K562 (cell line): ENCODE results near the gene KPNA4. TPM values are rescaled to one million over a fixed set of nuclear protein-coding genes. Genes with fewer than 3 reads are reported as not detected.

ENCODE experiments used
- ATAC-seq: fragments of 200-7000 bp; cut with Tn5 transposase; 3 replicates; pipeline ENCODE4 v1.9.1; 2020; ENCODE audit warnings: moderate library complexity
- BruUV-seq: library from RNA; stranded (reverse); fragments of 400-500 nt; replicated peaks from 2 replicates; lab custom pipeline; 2021; lab: Mats Ljungman, UMichigan
- CTCF ChIA-PET: fragments of 300-600 bp; formaldehyde crosslinking; extraction: SDS; loops from one replicate; lab custom pipeline; 2021; ENCODE audit warnings: low intra/inter-chr PET ratio; lab: Yijun Ruan, JAX
- POLR2A ChIA-PET: fragments of 300-600, 350-650 bp; sonication (Branson Sonifier 250); formaldehyde crosslinking; extraction: SDS; loops from one replicate; lab custom pipeline; 2021; ENCODE audit warnings: antibody characterized with exemption, inconsistent platforms; lab: Yijun Ruan, JAX
- DNase-seq, 4 experiments: peaks; one replicate each; pipeline versions ENCODE4 v3.0.0 to v3.0.0-alpha.2; 2011 to 2018; ENCODE audit warnings: low spot score in 3 of 4, mixed read lengths in 3 of 4; ENCODE audit errors: extremely low read depth in 1 of 4
- FAIRE-seq: peaks from 2 replicates; lab custom pipeline; 2011; peaks lifted over from hg19 to GRCh38; lab: Jason Lieb, UNC
- H2AFZ ChIP-seq: 2 replicates; pipeline ENCODE4 v1.6.0; 2011; ENCODE audit warnings: low read depth, low read length, control low read depth, inconsistent platforms
- H3K27ac ChIP-seq: fragments of 200-600 bp; 3 replicates; pipeline ENCODE4 v1.8.0; 2011; ENCODE audit warnings: low read depth, mild to moderate bottlenecking, control low read depth, inconsistent platforms, low read length, moderate library complexity, mixed read lengths; ENCODE audit errors: extremely low read depth
- H3K27me3 ChIP-seq, 2 experiments: fragments of 300-600 bp in 1 of 2; 2 replicates in 1 of 2; 3 replicates in 1 of 2; pipeline versions ENCODE4 v1.6.0 to v1.8.0; 2011; ENCODE audit warnings: inconsistent platforms in 2 of 2, low read length in 2 of 2, mild to moderate bottlenecking in 1 of 2, mixed read lengths in 1 of 2, moderate library complexity in 1 of 2; ENCODE audit not compliant: control insufficient read depth in 2 of 2, insufficient read depth in 2 of 2
- H3K36me3 ChIP-seq: fragments of 300-600 bp; 3 replicates; pipeline ENCODE4 v1.8.0; 2011; ENCODE audit warnings: mild to moderate bottlenecking, low read length, inconsistent platforms; ENCODE audit not compliant: control insufficient read depth, insufficient read depth
- H3K4me1 ChIP-seq, 2 experiments: fragments of 200-600 bp in 1 of 2; replicated peaks in 1 of 2; 2 replicates in 1 of 2; 3 replicates in 1 of 2; pipeline versions ENCODE4 v1.5.1 to v1.8.0; 2011; ENCODE audit warnings: inconsistent platforms in 2 of 2, low read length in 2 of 2, mild to moderate bottlenecking in 1 of 2, mixed read lengths in 1 of 2, moderate library complexity in 1 of 2; ENCODE audit not compliant: control insufficient read depth in 2 of 2, insufficient read depth in 2 of 2
- H3K4me2 ChIP-seq: 2 replicates; pipeline ENCODE4 v1.6.1; 2011; ENCODE audit warnings: low read length, control low read depth, inconsistent platforms, mixed read lengths; ENCODE audit not compliant: insufficient read depth
- H3K4me3 ChIP-seq: fragments of 200-600 bp; sonication (generic), shearing (Covaris generic); 2 replicates; pipeline ENCODE4 v1.5.1; 2016; ENCODE audit warnings: control low read depth, inconsistent platforms
- H3K79me2 ChIP-seq: fragments of 200-600 bp; 3 replicates; pipeline ENCODE4 v1.8.0; 2011; ENCODE audit warnings: low read length, inconsistent platforms; ENCODE audit not compliant: control insufficient read depth, insufficient read depth
- H3K9ac ChIP-seq, 2 experiments: 2 replicates each; pipeline versions ENCODE4 v1.6.0 to v1.6.1; 2011; ENCODE audit warnings: low read depth in 2 of 2, low read length in 2 of 2, control low read depth in 1 of 2, inconsistent platforms in 1 of 2, mild to moderate bottlenecking in 1 of 2, mixed read lengths in 1 of 2; ENCODE audit not compliant: insufficient read depth in 1 of 2
- H3K9me1 ChIP-seq: one replicate; pipeline ENCODE4 v1.6.0; 2011; ENCODE audit warnings: inconsistent platforms, mild to moderate bottlenecking, low read length, moderate library complexity; ENCODE audit not compliant: control insufficient read depth, insufficient read depth
- H3K9me3 ChIP-seq: replicated peaks from 2 replicates; pipeline ENCODE4 v1.5.1; 2011; ENCODE audit warnings: low read depth, low read length, inconsistent platforms; ENCODE audit not compliant: control insufficient read depth, insufficient read depth
- H4K20me1 ChIP-seq: replicated peaks from 2 replicates; pipeline ENCODE4 v1.6.1; 2011; ENCODE audit warnings: low read length, inconsistent platforms, mixed read lengths; ENCODE audit not compliant: control insufficient read depth, insufficient read depth
- NFIX ChIP-seq: fragments of 250-450 bp; sonication (Bioruptor Pico); IDR thresholded peaks from 2 replicates; pipeline ENCODE4 v1.4.0; 2020; ENCODE audit warnings: low read depth, mild to moderate bottlenecking, moderate library complexity
- RBFOX2 ChIP-seq: fragments of 200-400 bp; formaldehyde crosslinking; IDR thresholded peaks from 2 replicates; pipeline ENCODE4 v1.6.1; 2017; ENCODE audit warnings: low read depth, mild to moderate bottlenecking, low read length, moderate library complexity
- SIN3A ChIP-seq, 2 experiments: fragments of 150-350 bp in 1 of 2; IDR thresholded peaks; 2 replicates each; pipeline ENCODE4 v1.6.1; 2011 to 2016; ENCODE audit warnings: borderline replicate concordance in 2 of 2, low read depth in 2 of 2, low read length in 2 of 2, mild to moderate bottlenecking in 2 of 2, moderate library complexity in 2 of 2; ENCODE audit not compliant: control insufficient read depth in 1 of 2
- SNIP1 ChIP-seq: fragments of 450-650 bp; IDR thresholded peaks from 2 replicates; pipeline ENCODE4 v1.7.1; 2017; ENCODE audit warnings: low read depth, mild to moderate bottlenecking
- SPI1 ChIP-seq: IDR thresholded peaks from 2 replicates; pipeline ENCODE4 v1.6.1; 2011; ENCODE audit warnings: low read depth, low read length, control low read depth, borderline replicate concordance
- ZNF197 ChIP-seq: fragments of 200-800 bp; sonication (Bioruptor generic); IDR thresholded peaks from 2 replicates; pipeline ENCODE4 v1.6.1; 2016; ENCODE audit warnings: low read depth, missing genetic modification characterization, missing compliant biosample characterization
- ZNF324 ChIP-seq: fragments of 250-450 bp; sonication (Bioruptor Pico); IDR thresholded peaks from 2 replicates; pipeline ENCODE4 v1.4.0; 2020; ENCODE audit warnings: mild to moderate bottlenecking
- WGBS: fragments of 100-300 bp; shearing (Covaris generic); methylation state at CpG from one replicate; pipeline ENCODE4 v1.1.6; 2016; ENCODE audit warnings: low coverage, mixed read lengths; ENCODE audit not compliant: insufficient coverage; ENCODE audit errors: missing lambda C conversion rate; 5-methylcytosine and 5-hydroxymethylcytosine counted together
- in situ Hi-C: fragments of 300-500 bp; cut with MboI; formaldehyde crosslinking; loops from 4 replicates; pipeline ENCODE4 v1.15.0; 2018; ENCODE audit warnings: inconsistent platforms, mixed read lengths
- intact Hi-C: fragments of 100-400 bp; cut with micrococcal nuclease; formaldehyde crosslinking; loops from 2 replicates; pipeline ENCODE4 v1.14.2; 2022
- polyA plus RNA-seq, 8 experiments: library from polyadenylated mRNA; depleted of rRNA in 4 of 8; stranded (reverse) in 5 of 8; unstranded in 3 of 8; fragments of >200 nt; fragmentation: Nextera tagmentation in 2 of 8; fragmentation: Illumina TruSeq in 1 of 8; extraction: Ambion mirVana in 2 of 8; extraction: Trizol in 1 of 8; gene quantifications; 2 replicates each; pipeline versions ENCODE4 v1.2.1 to v1.2.3, GENCODE V29; 2011 to 2014; ENCODE audit warnings: inconsistent platforms in 1 of 8, missing spikeins in 1 of 8
- total RNA-seq, 7 experiments: library from RNA; depleted of rRNA in 6 of 7; stranded (reverse); fragments of >200 nt in 6 of 7; fragmentation: Illumina TruSeq in 2 of 7; extraction: Trizol in 2 of 7; gene quantifications; 2 replicates each; pipeline versions ENCODE4 v1.2.1 to v1.2.3, GENCODE V29; 2011 to 2021; ENCODE audit warnings: low replicate concordance in 1 of 7
- TF ChIP-seq, protein P1 (sequence below): sonication (generic); formaldehyde crosslinking; IDR thresholded peaks from 2 replicates; pipeline ENCODE4 v1.8.0; 2022; ENCODE audit warnings: mild to moderate bottlenecking, missing genetic modification reagents
- TF ChIP-seq, protein P2 (sequence below): sonication (generic); formaldehyde crosslinking; IDR thresholded peaks from 2 replicates; pipeline ENCODE4 v1.8.1; 2023; ENCODE audit warnings: mild to moderate bottlenecking, missing genetic modification reagents
- TF ChIP-seq, protein P3 (sequence below): fragments of 250-450 bp; sonication (Bioruptor Pico); IDR thresholded peaks from 2 replicates; pipeline ENCODE4 v1.8.0; 2022; ENCODE audit warnings: moderate library complexity, mild to moderate bottlenecking, inconsistent platforms

The KPNA4 gene
- total and polyA plus RNA-seq, 9 of the 15 experiments (the other 6 are each of a cell fraction or from before 2014, with no cell fraction given): 13.9 to 66.6 (median 34.5) TPM

DNA sequence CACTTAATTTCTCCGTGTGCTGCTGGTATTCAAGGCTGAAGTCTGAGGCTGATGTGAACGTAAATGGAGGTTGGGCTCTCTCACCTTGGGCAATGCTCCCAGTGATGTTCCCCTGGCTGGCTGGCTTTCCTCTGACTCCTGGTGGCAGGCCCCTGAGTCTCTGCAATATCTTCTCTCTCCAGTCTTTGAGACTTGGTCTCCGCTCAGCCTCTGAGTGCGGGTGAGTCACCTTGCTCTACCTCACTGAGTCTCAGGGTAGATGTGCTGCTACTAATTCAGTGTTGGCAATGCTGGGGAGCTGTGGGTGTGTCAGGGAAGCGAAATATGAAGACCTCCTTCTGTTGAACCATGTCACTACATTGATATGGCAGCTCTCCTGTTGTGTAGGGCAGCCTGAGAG is 84.4 kb downstream of the KPNA4 start (continued):
- TF ChIP-seq, protein P1, sequence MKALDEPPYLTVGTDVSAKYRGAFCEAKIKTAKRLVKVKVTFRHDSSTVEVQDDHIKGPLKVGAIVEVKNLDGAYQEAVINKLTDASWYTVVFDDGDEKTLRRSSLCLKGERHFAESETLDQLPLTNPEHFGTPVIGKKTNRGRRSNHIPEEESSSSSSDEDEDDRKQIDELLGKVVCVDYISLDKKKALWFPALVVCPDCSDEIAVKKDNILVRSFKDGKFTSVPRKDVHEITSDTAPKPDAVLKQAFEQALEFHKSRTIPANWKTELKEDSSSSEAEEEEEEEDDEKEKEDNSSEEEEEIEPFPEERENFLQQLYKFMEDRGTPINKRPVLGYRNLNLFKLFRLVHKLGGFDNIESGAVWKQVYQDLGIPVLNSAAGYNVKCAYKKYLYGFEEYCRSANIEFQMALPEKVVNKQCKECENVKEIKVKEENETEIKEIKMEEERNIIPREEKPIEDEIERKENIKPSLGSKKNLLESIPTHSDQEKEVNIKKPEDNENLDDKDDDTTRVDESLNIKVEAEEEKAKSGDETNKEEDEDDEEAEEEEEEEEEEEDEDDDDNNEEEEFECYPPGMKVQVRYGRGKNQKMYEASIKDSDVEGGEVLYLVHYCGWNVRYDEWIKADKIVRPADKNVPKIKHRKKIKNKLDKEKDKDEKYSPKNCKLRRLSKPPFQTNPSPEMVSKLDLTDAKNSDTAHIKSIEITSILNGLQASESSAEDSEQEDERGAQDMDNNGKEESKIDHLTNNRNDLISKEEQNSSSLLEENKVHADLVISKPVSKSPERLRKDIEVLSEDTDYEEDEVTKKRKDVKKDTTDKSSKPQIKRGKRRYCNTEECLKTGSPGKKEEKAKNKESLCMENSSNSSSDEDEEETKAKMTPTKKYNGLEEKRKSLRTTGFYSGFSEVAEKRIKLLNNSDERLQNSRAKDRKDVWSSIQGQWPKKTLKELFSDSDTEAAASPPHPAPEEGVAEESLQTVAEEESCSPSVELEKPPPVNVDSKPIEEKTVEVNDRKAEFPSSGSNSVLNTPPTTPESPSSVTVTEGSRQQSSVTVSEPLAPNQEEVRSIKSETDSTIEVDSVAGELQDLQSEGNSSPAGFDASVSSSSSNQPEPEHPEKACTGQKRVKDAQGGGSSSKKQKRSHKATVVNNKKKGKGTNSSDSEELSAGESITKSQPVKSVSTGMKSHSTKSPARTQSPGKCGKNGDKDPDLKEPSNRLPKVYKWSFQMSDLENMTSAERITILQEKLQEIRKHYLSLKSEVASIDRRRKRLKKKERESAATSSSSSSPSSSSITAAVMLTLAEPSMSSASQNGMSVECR (CRISPR knock-in tag): no peak

DNA sequence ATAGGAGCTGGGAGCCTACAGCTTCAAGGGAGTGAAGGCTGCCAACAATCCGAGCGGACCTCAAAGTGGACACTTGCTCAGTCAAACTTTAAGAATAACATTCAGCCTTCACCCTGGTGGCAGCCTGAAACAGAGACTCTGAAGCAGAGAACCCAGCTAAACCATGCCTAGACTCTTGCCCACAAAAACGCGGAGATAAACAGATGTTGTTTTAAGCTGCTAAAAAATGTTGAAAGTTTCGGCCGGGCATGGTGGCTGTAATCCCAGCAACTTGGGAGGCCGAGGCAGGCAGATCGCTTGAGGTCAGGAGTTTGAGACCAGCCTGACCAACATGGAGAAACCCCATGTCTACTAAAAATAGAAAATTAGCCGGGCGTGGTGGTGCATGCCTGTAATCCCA is 86.0 kb downstream of the KPNA4 start:
- ChIA-PET POLR2A (no interaction called here), CTCF (no interaction called here)
- Histone ChIP-seq H3K9ac (no peak overlapping the region), H2AFZ (no peak overlapping the region), H3K4me2 (no peak overlapping the region), H3K27me3 (peaks cover 0 to 5% of the 10 kb centered on the region in 2 experiments; a peak in 1 of 5 replicates), H3K9me3 (no peaks in the 10 kb centered on the region), H3K27ac (no peak overlapping the region), H3K79me2 (no peaks in the 10 kb centered on the region), H4K20me1 (no peaks in the 10 kb centered on the region), H3K36me3 (no peaks in the 10 kb centered on the region), H3K4me3 (no peak overlapping the region), H3K9me1 (no peaks in the 10 kb centered on the region), H3K4me1 (peaks cover 0 to 3% of the 10 kb centered on the region in 2 experiments; a peak in 1 of 5 replicates)
- DNase-seq (no peak), ATAC-seq (no peak), FAIRE-seq (no peak)
- no TSS peak for BruUV-seq
- WGBS: 37% methylated on average over 9 of the region's 10 CpGs
- in situ Hi-C loops: no loop called here
- intact Hi-C loops: no loop called here
- no peak for TF ChIP-seq NFIX (CRISPR knock-in tag)
- TF ChIP-seq, protein P2, sequence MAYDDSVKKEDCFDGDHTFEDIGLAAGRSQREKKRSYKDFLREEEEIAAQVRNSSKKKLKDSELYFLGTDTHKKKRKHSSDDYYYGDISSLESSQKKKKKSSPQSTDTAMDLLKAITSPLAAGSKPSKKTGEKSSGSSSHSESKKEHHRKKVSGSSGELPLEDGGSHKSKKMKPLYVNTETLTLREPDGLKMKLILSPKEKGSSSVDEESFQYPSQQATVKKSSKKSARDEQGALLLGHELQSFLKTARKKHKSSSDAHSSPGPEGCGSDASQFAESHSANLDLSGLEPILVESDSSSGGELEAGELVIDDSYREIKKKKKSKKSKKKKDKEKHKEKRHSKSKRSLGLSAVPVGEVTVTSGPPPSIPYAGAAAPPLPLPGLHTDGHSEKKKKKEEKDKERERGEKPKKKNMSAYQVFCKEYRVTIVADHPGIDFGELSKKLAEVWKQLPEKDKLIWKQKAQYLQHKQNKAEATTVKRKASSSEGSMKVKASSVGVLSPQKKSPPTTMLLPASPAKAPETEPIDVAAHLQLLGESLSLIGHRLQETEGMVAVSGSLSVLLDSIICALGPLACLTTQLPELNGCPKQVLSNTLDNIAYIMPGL: no peak
- TF ChIP-seq, protein P3, sequence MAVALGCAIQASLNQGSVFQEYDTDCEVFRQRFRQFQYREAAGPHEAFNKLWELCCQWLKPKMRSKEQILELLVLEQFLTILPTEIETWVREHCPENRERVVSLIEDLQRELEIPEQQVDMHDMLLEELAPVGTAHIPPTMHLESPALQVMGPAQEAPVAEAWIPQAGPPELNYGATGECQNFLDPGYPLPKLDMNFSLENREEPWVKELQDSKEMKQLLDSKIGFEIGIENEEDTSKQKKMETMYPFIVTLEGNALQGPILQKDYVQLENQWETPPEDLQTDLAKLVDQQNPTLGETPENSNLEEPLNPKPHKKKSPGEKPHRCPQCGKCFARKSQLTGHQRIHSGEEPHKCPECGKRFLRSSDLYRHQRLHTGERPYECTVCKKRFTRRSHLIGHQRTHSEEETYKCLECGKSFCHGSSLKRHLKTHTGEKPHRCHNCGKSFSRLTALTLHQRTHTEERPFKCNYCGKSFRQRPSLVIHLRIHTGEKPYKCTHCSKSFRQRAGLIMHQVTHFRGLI: no peak
- no peak for TF ChIP-seq SIN3A (IDR thresholded peaks at IDR 0.05; ENCODE audit: borderline replicate concordance in 2 of 2, control insufficient read depth in 1 of 2, low read depth in 2 of 2, low read length in 2 of 2)
- TF ChIP-seq RBFOX2: no peak
- no peak for TF ChIP-seq ZNF324
- no peak for TF ChIP-seq ZNF197 (CRISPR knock-in tag)
- TF ChIP-seq SPI1: no peak
- no peak for TF ChIP-seq SNIP1
